Endodermal cell (in vitro differentiated cells): ENCODE data around the gene BOK. TPM values are rescaled to one million over a fixed set of nuclear protein-coding genes. Genes with fewer than 3 reads are reported as not detected.
A peak's percentile ranks its signal among the peaks of the same experiment; 100 is the strongest.
"Not testable (repeated sequence)": the region's sequence is repeated elsewhere in the genome, so short reads cannot be mapped to it uniquely, and the experiment has no call there.

Experiments
- DNase-seq: peaks from one replicate; pipeline ENCODE4 v3.0.0-alpha.2; 2017
- H3K27ac ChIP-seq: 2 replicates; pipeline ENCODE4 v1.5.1; 2013; ENCODE audit warnings: mild to moderate bottlenecking, low read depth, low read length, moderate library complexity
- H3K27me3 ChIP-seq: 2 replicates; pipeline ENCODE4 v1.6.1; 2013; ENCODE audit warnings: mild to moderate bottlenecking, low read length, moderate library complexity; ENCODE audit not compliant: insufficient read depth, control insufficient read depth, poor library complexity, severe bottlenecking
- H3K36me3 ChIP-seq: 2 replicates; pipeline ENCODE4 v1.7.0; 2013; ENCODE audit warnings: mild to moderate bottlenecking, low read length, moderate library complexity; ENCODE audit not compliant: control insufficient read depth, insufficient read depth
- H3K4me1 ChIP-seq: one replicate; pipeline ENCODE4 v1.7.0; 2013; ENCODE audit warnings: low read length; ENCODE audit not compliant: control insufficient read depth, insufficient read depth
- H3K4me3 ChIP-seq: 2 replicates; pipeline ENCODE4 v1.5.1; 2013; ENCODE audit warnings: mild to moderate bottlenecking, low read length, moderate library complexity
- H3K9ac ChIP-seq: 2 replicates; pipeline ENCODE4 v1.6.1; 2013; ENCODE audit warnings: mild to moderate bottlenecking, low read length, moderate library complexity; ENCODE audit not compliant: poor library complexity, severe bottlenecking; ENCODE audit errors: extremely low read depth
- H3K9me3 ChIP-seq: 2 replicates; pipeline ENCODE4 v1.6.1; 2013; ENCODE audit warnings: mild to moderate bottlenecking, low read length, moderate library complexity; ENCODE audit not compliant: control insufficient read depth
- H3K27ac Mint-ChIP-seq: 2 replicates; pipeline ENCODE4 v1.8.0; 2020; ENCODE audit warnings: mixed read lengths
- H3K27me3 Mint-ChIP-seq: 2 replicates; pipeline ENCODE4 v1.8.0; 2021; ENCODE audit warnings: mild to moderate bottlenecking, mixed read lengths; ENCODE audit not compliant: insufficient read depth
- H3K36me3 Mint-ChIP-seq: 2 replicates; pipeline ENCODE4 v1.8.0; 2020; ENCODE audit warnings: low read depth, mixed read lengths
- H3K4me1 Mint-ChIP-seq: 2 replicates; pipeline ENCODE4 v1.8.0; 2020; ENCODE audit warnings: mixed read lengths
- H3K4me3 Mint-ChIP-seq: 2 replicates; pipeline ENCODE4 v1.8.0; 2020; ENCODE audit warnings: mild to moderate bottlenecking, moderate library complexity, mixed read lengths
- H3K9me3 Mint-ChIP-seq: 2 replicates; pipeline ENCODE4 v1.8.0; 2020; ENCODE audit warnings: mild to moderate bottlenecking, mixed read lengths
- WGBS, 2 experiments: methylation state at CpG; one replicate each; pipeline versions ENCODE4 v1.1.5 to v1.1.7; 2013; ENCODE audit warnings: missing lambda C conversion rate in 2 of 2, mixed read lengths in 1 of 2; ENCODE audit not compliant: insufficient coverage in 1 of 2, insufficient read length in 1 of 2; 5-methylcytosine and 5-hydroxymethylcytosine counted together
- total RNA-seq, 2 donors: library from RNA; stranded (reverse); fragmentation: NEBNext Ultra II Directional in 1 of 2; extraction: Animal tissue kit (Norgen Biotek cat#: 25700) in 1 of 2; gene quantifications; 2 replicates in 1 of 2; 3 replicates in 1 of 2; pipeline ENCODE4 v1.2.1, GENCODE V29; 2021
- TF ChIP-seq, protein P1 (sequence below): fragments of 200-600 bp; sonication (generic); conservative IDR thresholded peaks from 2 replicates; pipeline ENCODE4 v1.5.0; 2021; ENCODE audit warnings: antibody characterized with exemption, mild to moderate bottlenecking

BOK gene
- total RNA-seq, 2 donors from 2014 or later: 23.4 to 24.5 TPM

DNA sequence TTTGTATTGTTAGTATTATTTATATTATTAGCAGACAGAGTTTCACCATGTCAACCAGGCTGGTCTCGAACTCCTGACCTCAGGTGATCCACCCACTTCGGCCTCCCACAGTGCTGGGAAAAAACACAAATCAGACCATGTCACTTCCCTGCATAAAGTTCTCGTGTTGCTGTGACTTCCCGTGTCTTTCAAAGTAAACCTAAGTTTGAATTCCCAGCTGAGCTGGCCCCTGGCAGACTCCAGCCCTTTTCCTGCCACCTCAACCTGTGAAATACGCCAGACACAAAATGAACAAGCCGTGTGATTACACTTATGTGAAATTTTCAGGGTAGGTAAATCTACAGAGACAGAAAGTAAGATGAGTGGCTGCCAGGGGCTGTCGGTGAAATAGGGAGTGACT lies 7.9 kb downstream of the BOK start:
- WGBS, 2 experiments: 93 to 94% methylated on average over 2 to 7 of the region's 7 CpGs
- no peak overlapping the region for H3K4me3 Mint-ChIP-seq
- peaks cover 3% of the 10 kb centered on the region for H3K27me3 Mint-ChIP-seq
- Histone ChIP-seq H3K36me3 (no peaks in the 10 kb centered on the region), H3K9me3 (no peaks in the 10 kb centered on the region), H3K9ac (no peak overlapping the region), H3K4me1 (no peaks in the 10 kb centered on the region), H3K27me3 (no peaks in the 10 kb centered on the region), H3K27ac (no peak overlapping the region), H3K4me3 (no peak overlapping the region)
- peak; percentile 7 for DNase-seq
- no peak overlapping the region for H3K27ac Mint-ChIP-seq
- TF ChIP-seq, protein P1, sequence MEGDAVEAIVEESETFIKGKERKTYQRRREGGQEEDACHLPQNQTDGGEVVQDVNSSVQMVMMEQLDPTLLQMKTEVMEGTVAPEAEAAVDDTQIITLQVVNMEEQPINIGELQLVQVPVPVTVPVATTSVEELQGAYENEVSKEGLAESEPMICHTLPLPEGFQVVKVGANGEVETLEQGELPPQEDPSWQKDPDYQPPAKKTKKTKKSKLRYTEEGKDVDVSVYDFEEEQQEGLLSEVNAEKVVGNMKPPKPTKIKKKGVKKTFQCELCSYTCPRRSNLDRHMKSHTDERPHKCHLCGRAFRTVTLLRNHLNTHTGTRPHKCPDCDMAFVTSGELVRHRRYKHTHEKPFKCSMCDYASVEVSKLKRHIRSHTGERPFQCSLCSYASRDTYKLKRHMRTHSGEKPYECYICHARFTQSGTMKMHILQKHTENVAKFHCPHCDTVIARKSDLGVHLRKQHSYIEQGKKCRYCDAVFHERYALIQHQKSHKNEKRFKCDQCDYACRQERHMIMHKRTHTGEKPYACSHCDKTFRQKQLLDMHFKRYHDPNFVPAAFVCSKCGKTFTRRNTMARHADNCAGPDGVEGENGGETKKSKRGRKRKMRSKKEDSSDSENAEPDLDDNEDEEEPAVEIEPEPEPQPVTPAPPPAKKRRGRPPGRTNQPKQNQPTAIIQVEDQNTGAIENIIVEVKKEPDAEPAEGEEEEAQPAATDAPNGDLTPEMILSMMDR: no peak
- H3K4me1 Mint-ChIP-seq: no peaks in the 10 kb centered on the region
- H3K36me3 Mint-ChIP-seq: peaks cover 6% of the 10 kb centered on the region
- no peaks in the 10 kb centered on the region for H3K9me3 Mint-ChIP-seq

GRCh38 chr2:241567266-241567665 lies 8.7 kb downstream of the BOK start:
- H3K36me3 ChIP-seq, H3K4me3 ChIP-seq, H3K4me3 Mint-ChIP-seq, H3K9me3 Mint-ChIP-seq, H3K4me1 Mint-ChIP-seq, H3K4me1 ChIP-seq, H3K27me3 ChIP-seq, H3K27ac Mint-ChIP-seq, H3K9me3 ChIP-seq, H3K36me3 Mint-ChIP-seq, H3K27me3 Mint-ChIP-seq, H3K9ac ChIP-seq, DNase-seq, H3K27ac ChIP-seq: not testable (repeated sequence)
- 91 to 93% methylated on average over 5 to 15 of the region's 15 CpGs for WGBS, 2 experiments

- Histone ChIP-seq H3K27ac (no peak overlapping the region), H3K9me3 (no peaks in the 10 kb centered on the region), H3K36me3 (no peaks in the 10 kb centered on the region), H3K4me1 (no peaks in the 10 kb centered on the region), H3K27me3 (no peaks in the 10 kb centered on the region), H3K4me3 (no peak overlapping the region), H3K9ac (no peak overlapping the region)
- TF ChIP-seq, protein P1: no peak
- peaks cover 10% of the 10 kb centered on the region for H3K36me3 Mint-ChIP-seq
- H3K4me1 Mint-ChIP-seq: no peaks in the 10 kb centered on the region
- H3K27me3 Mint-ChIP-seq: peaks cover 3% of the 10 kb centered on the region
- H3K9me3 Mint-ChIP-seq: no peaks in the 10 kb centered on the region
- no peak overlapping the region for H3K4me3 Mint-ChIP-seq
- no peak overlapping the region for H3K27ac Mint-ChIP-seq
- 94 to 95% methylated on average over 7 to 8 of the region's 8 CpGs for WGBS, 2 experiments
- DNase-seq: peak; percentile 32
Measured at GRCh38 chr2:241567776-241568175, 9.2 kb downstream of the BOK start.

GRCh38 chr2:241568726-241569125 lies 10.2 kb downstream of the BOK start:
- Histone ChIP-seq H3K27me3 (no peaks in the 10 kb centered on the region), H3K9ac (no peak overlapping the region), H3K4me3 (no peak overlapping the region), H3K9me3 (no peaks in the 10 kb centered on the region), H3K4me1 (no peaks in the 10 kb centered on the region), H3K27ac (no peak overlapping the region), H3K36me3 (no peaks in the 10 kb centered on the region)
- H3K27ac Mint-ChIP-seq: no peak overlapping the region
- DNase-seq: peak; percentile 23
- H3K36me3 Mint-ChIP-seq: peaks cover 13% of the 10 kb centered on the region
- no peaks in the 10 kb centered on the region for H3K9me3 Mint-ChIP-seq
- 94 to 96% methylated on average over 4 of the region's 4 CpGs for WGBS, 2 experiments
- TF ChIP-seq, protein P1: no peak
- no peaks in the 10 kb centered on the region for H3K4me1 Mint-ChIP-seq
- H3K4me3 Mint-ChIP-seq: no peak overlapping the region
- peaks cover 3% of the 10 kb centered on the region for H3K27me3 Mint-ChIP-seq
